Measurements from ENCODE around the gene MAZ.

GRCh38 chr16:29815032-29815721, 8.8 kb downstream of the MAZ start:
- no peak for TF ChIP-seq FLYWCH1 (CRISPR knock-in tag; IDR thresholded peaks at IDR 0.05)
- TF ChIP-seq NR2C2 (CRISPR knock-in tag; IDR thresholded peaks at IDR 0.05; ENCODE audit: borderline replicate concordance), result no peak
- no peak for TF ChIP-seq THAP7 (CRISPR knock-in tag; IDR thresholded peaks at IDR 0.05)
- TF ChIP-seq CTCF (CRISPR knock-in tag; IDR thresholded peaks at IDR 0.05), result no peak
- TF ChIP-seq MTA3 (CRISPR knock-in tag; IDR thresholded peaks at IDR 0.05), result no peak
- TF ChIP-seq ZNF691 (CRISPR knock-in tag; IDR thresholded peaks at IDR 0.05; ENCODE audit: borderline replicate concordance, low read depth), result no peak
- no peak for TF ChIP-seq ELF1 (CRISPR knock-in tag; IDR thresholded peaks at IDR 0.05)
- TF ChIP-seq FOXM1 (CRISPR knock-in tag; IDR thresholded peaks at IDR 0.05), result no peak
- TF ChIP-seq SP1 (IDR thresholded peaks at IDR 0.05), result no peak
- no peak for TF ChIP-seq SP1 (CRISPR knock-in tag; IDR thresholded peaks at IDR 0.05)
- TF ChIP-seq ESRRA (CRISPR knock-in tag; IDR thresholded peaks at IDR 0.05; ENCODE audit: low read depth), result no peak
- TF ChIP-seq ZNF274 (CRISPR knock-in tag; IDR thresholded peaks at IDR 0.05), result no peak

All from HepG2 (cell line).